ENCODE data around the gene CCDC116.
"Not testable (repeated sequence)": the region's sequence is repeated elsewhere in the genome, so short reads cannot be mapped to it uniquely, and the experiment has no call there.

The CCDC116 gene

DNA sequence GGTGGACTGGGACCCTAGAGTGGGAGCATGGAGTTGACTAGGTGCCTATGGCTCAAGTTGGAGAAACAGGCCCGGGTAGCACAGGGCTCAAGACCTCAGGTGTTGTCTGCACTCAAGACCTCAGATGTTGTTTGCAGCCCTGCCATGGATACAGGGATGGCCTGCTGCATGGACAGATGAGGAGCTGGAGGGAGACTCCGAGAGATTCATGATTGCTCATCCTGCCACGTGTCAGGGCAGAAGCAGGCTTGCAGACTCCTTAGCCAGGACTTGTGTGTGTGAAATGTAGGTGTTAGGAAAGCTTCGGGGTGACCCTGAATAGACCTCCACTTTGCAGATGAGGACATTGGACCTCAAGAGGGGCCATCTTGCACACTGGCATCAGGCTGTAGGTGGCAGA lies 921 bp downstream of the CCDC116 start:
- Mint-ChIP-seq H3K9me3 (no peaks in the 10 kb centered on the region), H3K4me1 (ENCODE audit: low read depth) (peaks cover 17% of the 10 kb centered on the region), H3K4me3 (no peak overlapping the region), H3K36me3 (ENCODE audit: low read depth) (peaks cover 2% of the 10 kb centered on the region), H3K27me3 (ENCODE audit: low read depth) (no peaks in the 10 kb centered on the region), H3K27ac (no peak overlapping the region)
- DNase-seq (ENCODE audit: low spot score), result no peak

DNA sequence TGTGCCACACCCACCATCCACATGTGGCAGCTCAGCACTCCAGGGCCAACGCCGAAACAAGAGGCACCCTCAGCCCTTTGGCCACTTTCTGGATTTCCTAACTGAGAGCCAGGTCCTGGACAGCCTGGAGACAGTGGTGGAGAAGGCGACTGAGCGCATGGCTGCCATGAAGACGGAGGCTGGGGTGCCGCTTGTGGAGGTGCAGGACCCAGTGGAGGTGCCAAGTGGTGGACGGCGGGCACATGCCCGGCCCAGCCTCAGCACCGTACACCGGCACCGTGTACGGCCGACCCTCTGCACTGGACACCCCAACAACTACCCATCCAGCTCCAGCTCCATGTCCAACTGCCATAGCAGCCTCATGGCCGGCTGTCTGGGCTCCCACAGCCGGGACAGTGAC lies 1.5 kb downstream of the CCDC116 start:
- no peak for DNase-seq (ENCODE audit: low spot score)
- no peaks in the 10 kb centered on the region for H3K27me3 Mint-ChIP-seq (ENCODE audit: low read depth)
- H3K9me3 Mint-ChIP-seq, result no peaks in the 10 kb centered on the region
- H3K4me3 Mint-ChIP-seq, result no peak overlapping the region
- peaks cover 2% of the 10 kb centered on the region for H3K36me3 Mint-ChIP-seq (ENCODE audit: low read depth)
- no peak overlapping the region for H3K27ac Mint-ChIP-seq
- H3K4me1 Mint-ChIP-seq (ENCODE audit: low read depth), result peaks cover 17% of the 10 kb centered on the region

- no peak overlapping the region for H3K4me3 Mint-ChIP-seq
- H3K36me3 Mint-ChIP-seq (ENCODE audit: low read depth), result no peaks in the 10 kb centered on the region
- no peaks in the 10 kb centered on the region for H3K27me3 Mint-ChIP-seq (ENCODE audit: low read depth)
- no peak overlapping the region for H3K27ac Mint-ChIP-seq
- DNase-seq (ENCODE audit: low spot score), result no peak
- H3K9me3 Mint-ChIP-seq, result no peaks in the 10 kb centered on the region
- H3K4me1 Mint-ChIP-seq (ENCODE audit: low read depth), result peaks cover 15% of the 10 kb centered on the region
Measured at GRCh38 chr22:21634844-21635243, 2.3 kb downstream of the CCDC116 start.

DNA sequence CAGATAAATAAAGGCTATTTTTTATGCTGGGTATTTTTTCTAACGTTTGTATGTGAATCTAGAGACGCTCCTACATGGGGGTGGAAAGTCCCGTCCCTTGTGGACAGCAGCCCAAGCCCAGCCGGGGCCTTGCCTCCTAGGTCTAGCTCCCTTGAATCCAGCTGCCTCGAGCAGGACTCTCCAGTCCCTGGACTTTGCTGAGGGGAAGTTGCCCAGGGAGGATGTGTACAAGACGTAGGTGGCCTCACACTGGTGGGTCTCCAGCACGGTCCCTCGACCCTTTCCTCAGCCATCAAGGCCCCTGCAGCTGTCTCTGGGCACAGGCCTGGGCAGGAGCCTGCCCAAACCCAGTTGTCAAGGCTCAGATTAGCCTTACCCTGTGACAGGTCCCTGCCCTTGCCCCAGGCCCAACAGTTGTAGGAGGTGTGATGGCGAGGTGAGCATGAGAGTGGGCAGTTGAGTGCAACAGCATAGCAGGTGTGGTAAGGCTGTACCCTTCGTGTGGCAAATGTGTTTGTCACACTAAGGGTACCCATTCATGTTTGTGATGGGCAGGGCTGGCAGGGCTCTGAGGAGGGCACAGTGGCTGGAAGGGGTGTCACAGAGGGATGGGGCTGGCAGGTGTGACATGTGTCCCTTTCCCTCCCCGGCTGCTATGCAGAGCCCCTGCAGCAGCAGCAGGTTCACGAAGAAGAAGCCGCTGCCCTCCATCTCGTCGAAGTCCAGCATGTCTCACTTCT lies 3.4 kb downstream of the CCDC116 start:
- Mint-ChIP-seq H3K36me3 (ENCODE audit: low read depth) (no peaks in the 10 kb centered on the region), H3K4me1 (ENCODE audit: low read depth) (peaks cover 9% of the 10 kb centered on the region), H3K27me3 (ENCODE audit: low read depth) (peaks cover 2% of the 10 kb centered on the region), H3K27ac (no peak overlapping the region), H3K4me3 (no peak overlapping the region), H3K9me3 (no peaks in the 10 kb centered on the region)
- no peak for DNase-seq (ENCODE audit: low spot score)

- H3K27me3 Mint-ChIP-seq (ENCODE audit: low read depth), result peaks cover 2% of the 10 kb centered on the region
- no peak overlapping the region for H3K4me3 Mint-ChIP-seq
- no peak overlapping the region for H3K27ac Mint-ChIP-seq
- no peak for DNase-seq (ENCODE audit: low spot score)
- H3K9me3 Mint-ChIP-seq, result no peaks in the 10 kb centered on the region
- H3K36me3 Mint-ChIP-seq (ENCODE audit: low read depth), result no peaks in the 10 kb centered on the region
- H3K4me1 Mint-ChIP-seq (ENCODE audit: low read depth), result peaks cover 9% of the 10 kb centered on the region
Measured at GRCh38 chr22:21636629-21637218, 4.2 kb downstream of the CCDC116 start.

DNA sequence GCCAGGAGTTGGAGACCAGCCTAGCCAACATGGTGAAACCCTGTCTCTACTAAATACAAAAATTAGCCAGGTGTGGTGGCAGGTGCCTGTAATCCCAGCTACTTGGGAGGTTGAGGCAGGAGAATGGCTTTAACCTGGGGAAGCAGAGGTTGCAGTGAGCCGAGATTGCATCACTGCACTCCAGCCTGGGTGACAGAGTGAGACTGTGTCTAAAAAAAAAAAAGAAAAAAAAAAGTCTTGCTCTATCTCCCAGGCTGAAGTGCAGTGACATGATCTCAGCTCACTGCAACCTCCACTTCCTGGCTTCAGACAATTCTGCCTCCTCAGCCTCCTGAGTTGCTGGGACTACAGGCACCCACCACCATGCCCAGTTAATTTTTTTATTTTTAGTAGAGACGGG lies 4.9 kb downstream of the CCDC116 start:
- not testable (repeated sequence) for H3K4me1 Mint-ChIP-seq (ENCODE audit: low read depth); H3K9me3 Mint-ChIP-seq; H3K36me3 Mint-ChIP-seq (ENCODE audit: low read depth); H3K27me3 Mint-ChIP-seq (ENCODE audit: low read depth); H3K27ac Mint-ChIP-seq; H3K4me3 Mint-ChIP-seq; DNase-seq (ENCODE audit: low spot score)

DNA sequence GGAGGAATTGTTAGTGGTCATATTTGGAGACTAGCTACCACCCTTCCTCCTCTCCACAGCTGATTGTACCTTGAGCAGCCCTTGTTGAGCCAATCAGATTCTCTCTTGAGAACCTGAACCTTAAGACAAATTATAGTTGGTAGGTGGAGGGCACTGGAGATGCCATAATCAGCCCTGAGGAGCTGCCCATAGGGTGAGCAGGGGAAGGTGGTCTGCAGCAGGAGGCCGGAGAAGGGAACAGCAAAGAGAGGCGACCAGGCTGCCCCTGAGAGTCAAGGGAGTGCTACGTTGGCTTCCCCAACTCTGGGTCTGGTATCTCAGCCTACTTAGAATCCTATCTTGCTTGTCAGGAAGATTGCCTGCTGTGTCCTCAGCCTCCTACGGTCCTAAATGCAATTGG lies 6.8 kb downstream of the CCDC116 start:
- H3K4me3 Mint-ChIP-seq, result no peak overlapping the region
- no peak for DNase-seq (ENCODE audit: low spot score)
- no peak overlapping the region for H3K27ac Mint-ChIP-seq
- no peaks in the 10 kb centered on the region for H3K9me3 Mint-ChIP-seq
- H3K4me1 Mint-ChIP-seq (ENCODE audit: low read depth), result peaks cover 16% of the 10 kb centered on the region
- H3K27me3 Mint-ChIP-seq (ENCODE audit: low read depth), result peaks cover 2% of the 10 kb centered on the region
- peaks cover 12% of the 10 kb centered on the region for H3K36me3 Mint-ChIP-seq (ENCODE audit: low read depth)

DNA sequence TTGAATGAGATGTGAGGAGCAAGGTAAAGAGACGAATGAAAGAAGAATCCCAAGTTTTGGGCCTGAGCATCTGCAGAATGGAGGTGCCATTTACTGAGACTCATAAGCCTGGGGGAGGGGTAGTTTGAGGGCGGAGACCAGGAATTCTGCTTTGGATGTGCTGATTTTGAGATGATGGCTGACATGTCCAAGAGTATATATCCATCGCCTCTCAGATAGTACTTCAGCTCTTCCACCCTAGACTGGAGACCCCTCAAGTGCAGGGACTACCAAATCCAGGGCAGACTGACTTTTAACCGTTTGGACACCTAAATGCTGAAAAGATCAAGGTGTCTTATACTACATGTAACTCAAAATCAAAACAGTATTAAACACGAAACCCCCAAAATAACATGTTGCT lies 8.2 kb downstream of the CCDC116 start:
- Mint-ChIP-seq H3K27me3 (ENCODE audit: low read depth) (peaks cover 2% of the 10 kb centered on the region), H3K4me3 (peak overlapping the region; percentile 92), H3K9me3 (no peaks in the 10 kb centered on the region), H3K4me1 (ENCODE audit: low read depth) (peaks cover 16% of the 10 kb centered on the region), H3K27ac (peak overlapping the region; percentile 88), H3K36me3 (ENCODE audit: low read depth) (peaks cover 16% of the 10 kb centered on the region)
- no peak for DNase-seq (ENCODE audit: low spot score)

GRCh38 chr22:21641417-21641788 lies 8.8 kb downstream of the CCDC116 start:
- DNase-seq (ENCODE audit: low spot score), result peak; percentile 22
- H3K27ac Mint-ChIP-seq, result peak overlapping the region; percentile 88
- no peaks in the 10 kb centered on the region for H3K9me3 Mint-ChIP-seq
- H3K36me3 Mint-ChIP-seq (ENCODE audit: low read depth), result peaks cover 20% of the 10 kb centered on the region
- H3K4me3 Mint-ChIP-seq, result peak overlapping the region; percentile 92
- peaks cover 2% of the 10 kb centered on the region for H3K27me3 Mint-ChIP-seq (ENCODE audit: low read depth)
- peaks cover 18% of the 10 kb centered on the region for H3K4me1 Mint-ChIP-seq (ENCODE audit: low read depth)

- peak; percentile 99 for DNase-seq (ENCODE audit: low spot score)
- peaks cover 25% of the 10 kb centered on the region for H3K36me3 Mint-ChIP-seq (ENCODE audit: low read depth)
- H3K4me3 Mint-ChIP-seq, result peak within 1 kb of the TSS; percentile 92
- peak within 1 kb of the TSS; percentile 88 for H3K27ac Mint-ChIP-seq
- H3K9me3 Mint-ChIP-seq, result no peaks in the 10 kb centered on the region
- peaks cover 2% of the 10 kb centered on the region for H3K27me3 Mint-ChIP-seq (ENCODE audit: low read depth)
- peaks cover 22% of the 10 kb centered on the region for H3K4me1 Mint-ChIP-seq (ENCODE audit: low read depth)
Measured at GRCh38 chr22:21641789-21642583, 9.4 kb downstream of the CCDC116 start, which contains the start of gene SDF2L1. Gene SDF2L1 (plus strand): TSS chr22:21642302. CDS start chr22:21642337, 35 bp downstream.

- Mint-ChIP-seq H3K36me3 (ENCODE audit: low read depth) (peaks cover 28% of the 10 kb centered on the region), H3K27me3 (ENCODE audit: low read depth) (peaks cover 2% of the 10 kb centered on the region), H3K4me3 (peak overlapping the region; percentile 92), H3K9me3 (no peaks in the 10 kb centered on the region), H3K4me1 (ENCODE audit: low read depth) (peaks cover 22% of the 10 kb centered on the region), H3K27ac (peak overlapping the region; percentile 88)
- DNase-seq (ENCODE audit: low spot score), result peak; percentile 60
Measured at GRCh38 chr22:21642584-21643448, 10.3 kb downstream of the CCDC116 start.

GRCh38 chr22:21643533-21644357 lies 11.2 kb downstream of the CCDC116 start:
- H3K27ac Mint-ChIP-seq, result peak overlapping the region; percentile 88

GRCh38 chr22:21645513-21645912 lies 13.0 kb downstream of the CCDC116 start:
- H3K4me3 Mint-ChIP-seq; H3K9me3 Mint-ChIP-seq; H3K27ac Mint-ChIP-seq; DNase-seq (ENCODE audit: low spot score); H3K27me3 Mint-ChIP-seq (ENCODE audit: low read depth): not testable (repeated sequence)
- peaks cover 39% of the 10 kb centered on the region for H3K36me3 Mint-ChIP-seq (ENCODE audit: low read depth)
- peaks cover 25% of the 10 kb centered on the region for H3K4me1 Mint-ChIP-seq (ENCODE audit: low read depth)

More at GRCh38 chr22:21643533-21644357, 11.2 kb downstream of the CCDC116 start:
- no peak for DNase-seq (ENCODE audit: low spot score)
- peaks cover 22% of the 10 kb centered on the region for H3K4me1 Mint-ChIP-seq (ENCODE audit: low read depth)
- H3K36me3 Mint-ChIP-seq (ENCODE audit: low read depth), result peaks cover 29% of the 10 kb centered on the region
- peak overlapping the region; percentile 92 for H3K4me3 Mint-ChIP-seq
- peaks cover 2% of the 10 kb centered on the region for H3K27me3 Mint-ChIP-seq (ENCODE audit: low read depth)
- no peaks in the 10 kb centered on the region for H3K9me3 Mint-ChIP-seq
